HG03135 (cell line): ENCODE data around the gene OR52D1.

Experiments
- ATAC-seq: cut with Tn5 transposase; IDR thresholded peaks from one replicate; pipeline ENCODE4 v1.9.1; 2021; ENCODE audit warnings: mild to moderate bottlenecking, moderate library complexity; ENCODE audit not compliant: unreplicated experiment

Gene OR52D1

GRCh38 chr11:5509803-5510202 is 21.3 kb downstream of the OR52D1 start, which contains the start of gene UBQLN3:
Gene UBQLN3 (minus strand): TSS chr11:5509957. CDS start chr11:5509558, 399 bp downstream.
- ATAC-seq, result no peak

GRCh38 chr11:5514841-5515240 is 26.4 kb downstream of the OR52D1 start:
- ATAC-seq, result no peak

- no peak for ATAC-seq
Observed at GRCh38 chr11:5516599-5516998, 28.1 kb downstream of the OR52D1 start, which contains the start of gene UBQLNL. Gene UBQLNL (minus strand): TSS chr11:5516699. CDS start chr11:5516441, 258 bp downstream.

GRCh38 chr11:5521540-5521939 is 33.1 kb downstream of the OR52D1 start:
- no peak for ATAC-seq

- ATAC-seq, result no peak
Observed at GRCh38 chr11:5522308-5522707, 33.8 kb downstream of the OR52D1 start.

- ATAC-seq, result no peak
Observed at GRCh38 chr11:5524756-5525155, 36.3 kb downstream of the OR52D1 start.

- no peak for ATAC-seq
Observed at GRCh38 chr11:5527716-5528115, 39.2 kb downstream of the OR52D1 start.

GRCh38 chr11:5528495-5528894 is 40.0 kb downstream of the OR52D1 start:
- ATAC-seq, result no peak

- no peak for ATAC-seq
Observed at GRCh38 chr11:5531053-5531831, 42.8 kb downstream of the OR52D1 start.

- no peak for ATAC-seq
Observed at GRCh38 chr11:5534046-5534445, 45.6 kb downstream of the OR52D1 start.

GRCh38 chr11:5536482-5536881 is 48.0 kb downstream of the OR52D1 start:
- ATAC-seq, result no peak
